Liver (tissue), 3 donors: ENCODE data around the gene GAB2.

Experiments
- EGR1 ChIP-seq, 2 donors: IDR thresholded peaks; 2 replicates each; pipeline ENCODE4 v1.6.1; 2016 to 2018; ENCODE audit warnings: antibody characterized with exemption in 2 of 2, low read depth in 2 of 2
- HNF4G ChIP-seq: IDR thresholded peaks from 2 replicates; pipeline ENCODE4 v1.6.1; 2016; ENCODE audit warnings: antibody characterized with exemption
- JUND ChIP-seq, 2 donors: IDR thresholded peaks; 2 replicates each; pipeline ENCODE4 v1.6.1; 2016; ENCODE audit warnings: antibody characterized with exemption in 2 of 2
- SP1 ChIP-seq: IDR thresholded peaks from 2 replicates; pipeline ENCODE4 v1.6.1; 2018; ENCODE audit warnings: antibody characterized with exemption, mild to moderate bottlenecking
- YY1 ChIP-seq: IDR thresholded peaks from 2 replicates; pipeline ENCODE4 v1.6.1; 2016; ENCODE audit warnings: antibody characterized with exemption, mild to moderate bottlenecking
- TF ChIP-seq, protein P1 (sequence below): fragments of 150-350 bp; IDR thresholded peaks from 2 replicates; pipeline ENCODE4 v1.5.1; 2017; ENCODE audit warnings: improper control_type of control experiment, low read depth, low read length; ENCODE audit not compliant: missing input control
- TF ChIP-seq, protein P2 (sequence below): IDR thresholded peaks from 2 replicates; pipeline ENCODE4 v1.6.1; 2016; ENCODE audit warnings: antibody characterized with exemption, mild to moderate bottlenecking
- donor health status: healthy.
- donor health status: healthy.

DNA sequence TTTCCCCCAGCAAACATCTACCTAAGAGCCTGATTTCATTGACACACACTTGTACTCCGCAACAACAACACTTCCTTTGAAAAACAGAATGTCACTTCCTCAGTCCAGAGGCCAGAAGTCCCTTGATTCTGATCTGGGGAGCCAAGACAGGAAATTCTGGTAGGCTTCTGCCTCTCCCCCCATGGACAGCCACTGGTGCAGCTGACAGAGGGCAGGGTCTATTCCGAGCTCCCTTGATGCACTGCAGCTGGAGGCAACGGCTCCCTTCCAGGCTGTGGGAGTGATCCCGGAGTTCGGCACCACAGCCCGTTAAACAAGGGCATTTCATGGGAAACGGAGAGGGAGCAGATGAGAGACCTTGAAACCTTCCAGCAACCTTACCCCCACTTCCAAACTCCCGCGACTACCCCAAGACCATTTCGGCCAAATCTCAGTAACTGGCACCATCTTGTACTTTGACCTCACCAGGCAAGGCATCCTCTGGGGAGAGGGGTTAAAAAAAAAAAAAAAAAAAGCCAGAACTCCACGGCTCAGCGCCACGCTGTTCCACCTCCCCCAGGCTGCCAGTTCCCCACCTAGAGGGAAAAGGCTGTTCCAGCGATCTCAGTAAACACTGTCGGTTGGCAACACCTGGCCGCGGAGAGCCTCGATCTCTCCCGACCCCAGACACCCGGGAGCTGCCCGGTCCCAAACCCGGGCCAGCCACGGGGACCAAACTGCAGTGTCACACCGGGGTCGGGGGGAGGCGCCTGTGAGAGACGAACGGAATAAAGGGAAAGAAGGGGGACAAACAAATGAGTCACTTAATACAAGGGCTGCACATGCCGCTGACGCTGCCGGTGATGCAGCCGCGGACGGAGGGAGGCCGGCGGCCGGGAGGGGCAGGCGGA lies 1.1 kb downstream of the GAB2 start:
- TF ChIP-seq, protein P1, sequence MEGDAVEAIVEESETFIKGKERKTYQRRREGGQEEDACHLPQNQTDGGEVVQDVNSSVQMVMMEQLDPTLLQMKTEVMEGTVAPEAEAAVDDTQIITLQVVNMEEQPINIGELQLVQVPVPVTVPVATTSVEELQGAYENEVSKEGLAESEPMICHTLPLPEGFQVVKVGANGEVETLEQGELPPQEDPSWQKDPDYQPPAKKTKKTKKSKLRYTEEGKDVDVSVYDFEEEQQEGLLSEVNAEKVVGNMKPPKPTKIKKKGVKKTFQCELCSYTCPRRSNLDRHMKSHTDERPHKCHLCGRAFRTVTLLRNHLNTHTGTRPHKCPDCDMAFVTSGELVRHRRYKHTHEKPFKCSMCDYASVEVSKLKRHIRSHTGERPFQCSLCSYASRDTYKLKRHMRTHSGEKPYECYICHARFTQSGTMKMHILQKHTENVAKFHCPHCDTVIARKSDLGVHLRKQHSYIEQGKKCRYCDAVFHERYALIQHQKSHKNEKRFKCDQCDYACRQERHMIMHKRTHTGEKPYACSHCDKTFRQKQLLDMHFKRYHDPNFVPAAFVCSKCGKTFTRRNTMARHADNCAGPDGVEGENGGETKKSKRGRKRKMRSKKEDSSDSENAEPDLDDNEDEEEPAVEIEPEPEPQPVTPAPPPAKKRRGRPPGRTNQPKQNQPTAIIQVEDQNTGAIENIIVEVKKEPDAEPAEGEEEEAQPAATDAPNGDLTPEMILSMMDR: peak; percentile 45
- TF ChIP-seq YY1 (peak; percentile 46), SP1 (no peak), HNF4G (no peak), EGR1 (IDR thresholded peaks at IDR 0.05; ENCODE audit: low read depth in 2 of 2) (no peak), JUND (IDR thresholded peaks at IDR 0.05) (peak; percentile 54 to 57)
- TF ChIP-seq, protein P2, sequence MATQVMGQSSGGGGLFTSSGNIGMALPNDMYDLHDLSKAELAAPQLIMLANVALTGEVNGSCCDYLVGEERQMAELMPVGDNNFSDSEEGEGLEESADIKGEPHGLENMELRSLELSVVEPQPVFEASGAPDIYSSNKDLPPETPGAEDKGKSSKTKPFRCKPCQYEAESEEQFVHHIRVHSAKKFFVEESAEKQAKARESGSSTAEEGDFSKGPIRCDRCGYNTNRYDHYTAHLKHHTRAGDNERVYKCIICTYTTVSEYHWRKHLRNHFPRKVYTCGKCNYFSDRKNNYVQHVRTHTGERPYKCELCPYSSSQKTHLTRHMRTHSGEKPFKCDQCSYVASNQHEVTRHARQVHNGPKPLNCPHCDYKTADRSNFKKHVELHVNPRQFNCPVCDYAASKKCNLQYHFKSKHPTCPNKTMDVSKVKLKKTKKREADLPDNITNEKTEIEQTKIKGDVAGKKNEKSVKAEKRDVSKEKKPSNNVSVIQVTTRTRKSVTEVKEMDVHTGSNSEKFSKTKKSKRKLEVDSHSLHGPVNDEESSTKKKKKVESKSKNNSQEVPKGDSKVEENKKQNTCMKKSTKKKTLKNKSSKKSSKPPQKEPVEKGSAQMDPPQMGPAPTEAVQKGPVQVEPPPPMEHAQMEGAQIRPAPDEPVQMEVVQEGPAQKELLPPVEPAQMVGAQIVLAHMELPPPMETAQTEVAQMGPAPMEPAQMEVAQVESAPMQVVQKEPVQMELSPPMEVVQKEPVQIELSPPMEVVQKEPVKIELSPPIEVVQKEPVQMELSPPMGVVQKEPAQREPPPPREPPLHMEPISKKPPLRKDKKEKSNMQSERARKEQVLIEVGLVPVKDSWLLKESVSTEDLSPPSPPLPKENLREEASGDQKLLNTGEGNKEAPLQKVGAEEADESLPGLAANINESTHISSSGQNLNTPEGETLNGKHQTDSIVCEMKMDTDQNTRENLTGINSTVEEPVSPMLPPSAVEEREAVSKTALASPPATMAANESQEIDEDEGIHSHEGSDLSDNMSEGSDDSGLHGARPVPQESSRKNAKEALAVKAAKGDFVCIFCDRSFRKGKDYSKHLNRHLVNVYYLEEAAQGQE: no peak
